WTC11 (cell line): Measurements from ENCODE around the gene CTTNBP2. TPM values are rescaled to one million over a fixed set of nuclear protein-coding genes. Genes with fewer than 3 reads are reported as not detected.

Source experiments
- ATAC-seq: fragments of 200-7000 bp; cut with Tn5 transposase; 2 replicates; pipeline ENCODE4 v1.10.0; 2021; ENCODE audit warnings: mild to moderate bottlenecking, moderate library complexity
- CTCF ChIA-PET: fragments of 300-600 bp; sonication (Branson Sonifier 250); formaldehyde crosslinking; loops from one replicate; lab custom pipeline; 2021; ENCODE audit warnings: antibody characterized with exemption; lab: Charles Lee
- POLR2A ChIA-PET: fragments of 350-600 bp; sonication (Branson Sonifier 250); formaldehyde crosslinking; loops from one replicate; lab custom pipeline; 2021; ENCODE audit warnings: antibody characterized with exemption; lab: Charles Lee
- DNase-seq: peaks from one replicate; pipeline ENCODE4 v3.0.0; 2021; ENCODE audit warnings: low spot score
- H3K27ac Mint-ChIP-seq: 2 replicates; pipeline ENCODE4 v1.8.0; 2021; ENCODE audit warnings: mixed read lengths
- H3K27me3 Mint-ChIP-seq: 2 replicates; pipeline ENCODE4 v1.8.0; 2021; ENCODE audit warnings: low read depth, mild to moderate bottlenecking, moderate library complexity, mixed read lengths
- H3K36me3 Mint-ChIP-seq: 2 replicates; pipeline ENCODE4 v1.8.0; 2021; ENCODE audit warnings: mixed read lengths
- H3K4me1 Mint-ChIP-seq: 2 replicates; pipeline ENCODE4 v1.8.0; 2022; ENCODE audit warnings: mixed read lengths
- H3K4me3 Mint-ChIP-seq: 2 replicates; pipeline ENCODE4 v1.8.0; 2021; ENCODE audit warnings: mild to moderate bottlenecking, moderate library complexity, mixed read lengths
- H3K9me3 Mint-ChIP-seq: 2 replicates; pipeline ENCODE4 v1.8.0; 2021; ENCODE audit warnings: mixed read lengths
- ATF1 ChIP-seq: sonication (generic); formaldehyde crosslinking; IDR thresholded peaks from 2 replicates; pipeline ENCODE4 v1.8.1; 2023; ENCODE audit warnings: mild to moderate bottlenecking, moderate library complexity, missing genetic modification reagents
- CREM ChIP-seq: sonication (generic); formaldehyde crosslinking; IDR thresholded peaks from 2 replicates; pipeline ENCODE4 v1.8.1; 2022; ENCODE audit warnings: mild to moderate bottlenecking, missing genetic modification reagents, moderate library complexity
- ESRRA ChIP-seq: sonication (generic); formaldehyde crosslinking; IDR thresholded peaks from 2 replicates; pipeline ENCODE4 v1.8.1; 2022; ENCODE audit warnings: mild to moderate bottlenecking, missing genetic modification reagents, borderline replicate concordance
- GTF2I ChIP-seq: fragments of 250-450 bp; sonication (Bioruptor Pico); conservative IDR thresholded peaks from 2 replicates; pipeline ENCODE4 v1.4.0; 2021; ENCODE audit warnings: mild to moderate bottlenecking
- MXD4 ChIP-seq: fragments of 250-450 bp; sonication (Bioruptor Pico); IDR thresholded peaks from 2 replicates; pipeline ENCODE4 v1.8.0; 2021; ENCODE audit warnings: mild to moderate bottlenecking, moderate library complexity, borderline replicate concordance
- MYBL2 ChIP-seq: sonication (generic); formaldehyde crosslinking; IDR thresholded peaks from 2 replicates; pipeline ENCODE4 v1.8.1; 2023; ENCODE audit warnings: mild to moderate bottlenecking, moderate library complexity, missing genetic modification reagents
- PRRX2 ChIP-seq: fragments of 250-450 bp; sonication (Bioruptor Pico); IDR thresholded peaks from 2 replicates; pipeline ENCODE4 v1.8.0; 2021; ENCODE audit warnings: mild to moderate bottlenecking
- SMAD4 ChIP-seq: sonication (generic); formaldehyde crosslinking; IDR thresholded peaks from 2 replicates; pipeline ENCODE4 v1.8.0; 2022; ENCODE audit warnings: mild to moderate bottlenecking, missing genetic modification reagents
- ZNF317 ChIP-seq: sonication (generic); formaldehyde crosslinking; IDR thresholded peaks from 2 replicates; pipeline ENCODE4 v1.8.1; 2023; ENCODE audit warnings: low read depth, mild to moderate bottlenecking, moderate library complexity, missing genetic modification reagents, borderline replicate concordance
- ZNF423 ChIP-seq: fragments of 250-450 bp; sonication (Bioruptor Pico); IDR thresholded peaks from 2 replicates; pipeline ENCODE4 v2.1.2; 2022; ENCODE audit warnings: mild to moderate bottlenecking, moderate library complexity
- total RNA-seq: library from RNA; stranded (reverse); gene quantifications from 3 replicates; pipeline ENCODE4 v1.2.3, GENCODE V29; 2021
- TF ChIP-seq, protein P1 (sequence below): sonication (generic); formaldehyde crosslinking; IDR thresholded peaks from 2 replicates; pipeline ENCODE4 v1.8.0; 2022; ENCODE audit warnings: mild to moderate bottlenecking, missing genetic modification reagents
- TF ChIP-seq, protein P2 (sequence below): sonication (generic); formaldehyde crosslinking; IDR thresholded peaks from 2 replicates; pipeline ENCODE4 v1.8.1; 2022; ENCODE audit warnings: low read depth, missing genetic modification reagents, borderline replicate concordance
- TF ChIP-seq, protein P3 (sequence below): sonication (generic); formaldehyde crosslinking; IDR thresholded peaks from 2 replicates; pipeline ENCODE4 v1.8.0; 2022; ENCODE audit warnings: missing genetic modification reagents
- TF ChIP-seq, protein P4 (sequence below): sonication (generic); formaldehyde crosslinking; IDR thresholded peaks from 2 replicates; pipeline ENCODE4 v1.8.1; 2022; ENCODE audit warnings: missing genetic modification reagents, borderline replicate concordance
- TF ChIP-seq, protein P5 (sequence below): sonication (generic); formaldehyde crosslinking; IDR thresholded peaks from 2 replicates; pipeline ENCODE4 v1.8.0; 2022; ENCODE audit warnings: mild to moderate bottlenecking, missing genetic modification reagents
- TF ChIP-seq, protein P6 (sequence below): sonication (generic); formaldehyde crosslinking; IDR thresholded peaks from 2 replicates; pipeline ENCODE4 v1.8.0; 2023; ENCODE audit warnings: missing genetic modification reagents
- TF ChIP-seq, protein P7 (sequence below): sonication (generic); formaldehyde crosslinking; IDR thresholded peaks from 2 replicates; pipeline ENCODE4 v1.8.1; 2023; ENCODE audit warnings: mild to moderate bottlenecking, moderate library complexity, missing genetic modification reagents

The CTTNBP2 gene
- total RNA-seq, 1 experiment from 2014 or later: 22.1 TPM

DNA sequence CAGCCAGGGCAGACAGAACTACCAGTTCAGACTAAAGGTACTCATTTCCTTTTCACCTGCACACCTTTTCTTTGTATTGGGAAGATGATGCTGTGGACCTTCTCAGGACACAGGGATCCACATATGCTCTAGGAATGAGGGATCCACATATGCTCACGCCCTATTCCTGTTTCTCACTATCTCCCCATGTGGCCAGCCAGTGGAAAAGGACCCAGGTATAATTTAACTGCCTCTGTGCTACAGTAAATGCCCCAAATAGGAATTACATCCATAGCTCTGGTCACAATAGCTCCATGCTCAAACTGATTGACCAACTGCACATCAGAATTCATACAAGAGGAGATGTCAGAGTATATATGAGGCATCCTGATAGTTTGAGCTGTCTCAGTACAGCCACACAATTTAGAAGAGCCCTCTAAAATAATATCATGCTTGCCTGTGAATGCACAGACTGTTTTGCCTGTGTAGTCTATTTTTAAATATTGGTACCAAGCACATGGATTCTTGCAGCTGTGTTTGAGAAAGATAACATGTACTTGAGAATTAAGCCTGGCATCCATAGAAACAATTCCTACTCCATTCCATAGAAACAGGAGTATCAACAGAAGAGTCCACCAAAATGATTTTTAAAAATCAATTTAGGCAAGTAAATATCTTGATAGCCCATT is 43.7 kb downstream of the CTTNBP2 start:
- ATAC-seq (peak; percentile 71), DNase-seq (no peak)
- Mint-ChIP-seq H3K27ac (peak overlapping the region; percentile 6; the same call in 1 of the 2 replicates), H3K27me3 (no peaks in the 10 kb centered on the region), H3K9me3 (peaks cover 7% of the 10 kb centered on the region; the same call in 1 of the 2 replicates), H3K4me1 (peaks cover 40% of the 10 kb centered on the region), H3K36me3 (peaks cover 23% of the 10 kb centered on the region), H3K4me3 (no peak overlapping the region)
- ChIA-PET CTCF (interaction anchor here (0.5 to 1.1 kb wide), 2 partner anchors 324 to 331 kb away, joined by 3 to 4 read pairs; no protein-coding TSS in a partner anchor), POLR2A (interaction anchor here (0.6 kb wide), 1 partner anchor 136 kb away, joined by 3 read pairs; no protein-coding TSS in a partner anchor)
- TF ChIP-seq, protein P1, sequence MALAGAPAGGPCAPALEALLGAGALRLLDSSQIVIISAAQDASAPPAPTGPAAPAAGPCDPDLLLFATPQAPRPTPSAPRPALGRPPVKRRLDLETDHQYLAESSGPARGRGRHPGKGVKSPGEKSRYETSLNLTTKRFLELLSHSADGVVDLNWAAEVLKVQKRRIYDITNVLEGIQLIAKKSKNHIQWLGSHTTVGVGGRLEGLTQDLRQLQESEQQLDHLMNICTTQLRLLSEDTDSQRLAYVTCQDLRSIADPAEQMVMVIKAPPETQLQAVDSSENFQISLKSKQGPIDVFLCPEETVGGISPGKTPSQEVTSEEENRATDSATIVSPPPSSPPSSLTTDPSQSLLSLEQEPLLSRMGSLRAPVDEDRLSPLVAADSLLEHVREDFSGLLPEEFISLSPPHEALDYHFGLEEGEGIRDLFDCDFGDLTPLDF (CRISPR knock-in tag): no peak
- TF ChIP-seq ZNF423 (CRISPR knock-in tag) (no peak), ESRRA (CRISPR knock-in tag) (no peak), GTF2I (no peak), CREM (CRISPR knock-in tag) (no peak), MXD4 (CRISPR knock-in tag) (no peak), PRRX2 (CRISPR knock-in tag) (no peak)
- TF ChIP-seq, protein P2, sequence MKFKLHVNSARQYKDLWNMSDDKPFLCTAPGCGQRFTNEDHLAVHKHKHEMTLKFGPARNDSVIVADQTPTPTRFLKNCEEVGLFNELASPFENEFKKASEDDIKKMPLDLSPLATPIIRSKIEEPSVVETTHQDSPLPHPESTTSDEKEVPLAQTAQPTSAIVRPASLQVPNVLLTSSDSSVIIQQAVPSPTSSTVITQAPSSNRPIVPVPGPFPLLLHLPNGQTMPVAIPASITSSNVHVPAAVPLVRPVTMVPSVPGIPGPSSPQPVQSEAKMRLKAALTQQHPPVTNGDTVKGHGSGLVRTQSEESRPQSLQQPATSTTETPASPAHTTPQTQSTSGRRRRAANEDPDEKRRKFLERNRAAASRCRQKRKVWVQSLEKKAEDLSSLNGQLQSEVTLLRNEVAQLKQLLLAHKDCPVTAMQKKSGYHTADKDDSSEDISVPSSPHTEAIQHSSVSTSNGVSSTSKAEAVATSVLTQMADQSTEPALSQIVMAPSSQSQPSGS (CRISPR knock-in tag): no peak
- TF ChIP-seq, protein P3, sequence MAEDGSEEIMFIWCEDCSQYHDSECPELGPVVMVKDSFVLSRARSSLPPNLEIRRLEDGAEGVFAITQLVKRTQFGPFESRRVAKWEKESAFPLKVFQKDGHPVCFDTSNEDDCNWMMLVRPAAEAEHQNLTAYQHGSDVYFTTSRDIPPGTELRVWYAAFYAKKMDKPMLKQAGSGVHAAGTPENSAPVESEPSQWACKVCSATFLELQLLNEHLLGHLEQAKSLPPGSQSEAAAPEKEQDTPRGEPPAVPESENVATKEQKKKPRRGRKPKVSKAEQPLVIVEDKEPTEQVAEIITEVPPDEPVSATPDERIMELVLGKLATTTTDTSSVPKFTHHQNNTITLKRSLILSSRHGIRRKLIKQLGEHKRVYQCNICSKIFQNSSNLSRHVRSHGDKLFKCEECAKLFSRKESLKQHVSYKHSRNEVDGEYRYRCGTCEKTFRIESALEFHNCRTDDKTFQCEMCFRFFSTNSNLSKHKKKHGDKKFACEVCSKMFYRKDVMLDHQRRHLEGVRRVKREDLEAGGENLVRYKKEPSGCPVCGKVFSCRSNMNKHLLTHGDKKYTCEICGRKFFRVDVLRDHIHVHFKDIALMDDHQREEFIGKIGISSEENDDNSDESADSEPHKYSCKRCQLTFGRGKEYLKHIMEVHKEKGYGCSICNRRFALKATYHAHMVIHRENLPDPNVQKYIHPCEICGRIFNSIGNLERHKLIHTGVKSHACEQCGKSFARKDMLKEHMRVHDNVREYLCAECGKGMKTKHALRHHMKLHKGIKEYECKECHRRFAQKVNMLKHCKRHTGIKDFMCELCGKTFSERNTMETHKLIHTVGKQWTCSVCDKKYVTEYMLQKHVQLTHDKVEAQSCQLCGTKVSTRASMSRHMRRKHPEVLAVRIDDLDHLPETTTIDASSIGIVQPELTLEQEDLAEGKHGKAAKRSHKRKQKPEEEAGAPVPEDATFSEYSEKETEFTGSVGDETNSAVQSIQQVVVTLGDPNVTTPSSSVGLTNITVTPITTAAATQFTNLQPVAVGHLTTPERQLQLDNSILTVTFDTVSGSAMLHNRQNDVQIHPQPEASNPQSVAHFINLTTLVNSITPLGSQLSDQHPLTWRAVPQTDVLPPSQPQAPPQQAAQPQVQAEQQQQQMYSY (CRISPR knock-in tag): no peak
- TF ChIP-seq, protein P4, sequence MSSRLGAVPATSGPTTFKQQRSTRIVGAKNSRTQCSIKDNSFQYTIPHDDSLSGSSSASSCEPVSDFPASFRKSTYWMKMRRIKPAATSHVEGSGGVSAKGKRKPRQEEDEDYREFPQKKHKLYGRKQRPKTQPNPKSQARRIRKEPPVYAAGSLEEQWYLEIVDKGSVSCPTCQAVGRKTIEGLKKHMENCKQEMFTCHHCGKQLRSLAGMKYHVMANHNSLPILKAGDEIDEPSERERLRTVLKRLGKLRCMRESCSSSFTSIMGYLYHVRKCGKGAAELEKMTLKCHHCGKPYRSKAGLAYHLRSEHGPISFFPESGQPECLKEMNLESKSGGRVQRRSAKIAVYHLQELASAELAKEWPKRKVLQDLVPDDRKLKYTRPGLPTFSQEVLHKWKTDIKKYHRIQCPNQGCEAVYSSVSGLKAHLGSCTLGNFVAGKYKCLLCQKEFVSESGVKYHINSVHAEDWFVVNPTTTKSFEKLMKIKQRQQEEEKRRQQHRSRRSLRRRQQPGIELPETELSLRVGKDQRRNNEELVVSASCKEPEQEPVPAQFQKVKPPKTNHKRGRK: no peak
- TF ChIP-seq, protein P5, sequence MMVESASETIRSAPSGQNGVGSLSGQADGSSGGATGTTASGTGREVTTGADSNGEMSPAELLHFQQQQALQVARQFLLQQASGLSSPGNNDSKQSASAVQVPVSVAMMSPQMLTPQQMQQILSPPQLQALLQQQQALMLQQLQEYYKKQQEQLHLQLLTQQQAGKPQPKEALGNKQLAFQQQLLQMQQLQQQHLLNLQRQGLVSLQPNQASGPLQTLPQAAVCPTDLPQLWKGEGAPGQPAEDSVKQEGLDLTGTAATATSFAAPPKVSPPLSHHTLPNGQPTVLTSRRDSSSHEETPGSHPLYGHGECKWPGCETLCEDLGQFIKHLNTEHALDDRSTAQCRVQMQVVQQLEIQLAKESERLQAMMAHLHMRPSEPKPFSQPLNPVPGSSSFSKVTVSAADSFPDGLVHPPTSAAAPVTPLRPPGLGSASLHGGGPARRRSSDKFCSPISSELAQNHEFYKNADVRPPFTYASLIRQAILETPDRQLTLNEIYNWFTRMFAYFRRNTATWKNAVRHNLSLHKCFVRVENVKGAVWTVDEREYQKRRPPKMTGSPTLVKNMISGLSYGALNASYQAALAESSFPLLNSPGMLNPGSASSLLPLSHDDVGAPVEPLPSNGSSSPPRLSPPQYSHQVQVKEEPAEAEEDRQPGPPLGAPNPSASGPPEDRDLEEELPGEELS (CRISPR knock-in tag): no peak

DNA sequence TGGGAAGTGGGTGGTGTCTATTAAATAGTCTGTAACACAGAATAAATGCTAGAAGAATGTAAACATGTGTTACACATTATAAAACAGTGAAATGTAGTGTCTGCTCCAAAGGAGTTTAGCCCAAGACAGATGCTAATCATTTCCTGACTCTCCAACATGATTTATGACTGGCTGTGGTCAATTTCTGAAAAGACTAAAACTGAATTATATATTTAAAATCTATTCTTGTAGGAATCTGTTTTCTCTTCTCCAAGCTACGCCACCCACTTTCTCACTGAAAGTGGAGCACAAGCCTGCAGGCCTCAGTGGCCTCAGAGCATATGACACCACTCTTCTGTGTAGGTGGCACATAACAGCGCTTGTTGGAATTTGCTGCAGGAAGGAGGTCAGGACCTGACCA is 44.4 kb downstream of the CTTNBP2 start:
- no peaks in the 10 kb centered on the region for H3K27me3 Mint-ChIP-seq
- H3K4me1 Mint-ChIP-seq: peaks cover 36% of the 10 kb centered on the region
- TF ChIP-seq, protein P6, sequence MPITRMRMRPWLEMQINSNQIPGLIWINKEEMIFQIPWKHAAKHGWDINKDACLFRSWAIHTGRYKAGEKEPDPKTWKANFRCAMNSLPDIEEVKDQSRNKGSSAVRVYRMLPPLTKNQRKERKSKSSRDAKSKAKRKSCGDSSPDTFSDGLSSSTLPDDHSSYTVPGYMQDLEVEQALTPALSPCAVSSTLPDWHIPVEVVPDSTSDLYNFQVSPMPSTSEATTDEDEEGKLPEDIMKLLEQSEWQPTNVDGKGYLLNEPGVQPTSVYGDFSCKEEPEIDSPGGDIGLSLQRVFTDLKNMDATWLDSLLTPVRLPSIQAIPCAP: no peak
- TF ChIP-seq, protein P7, sequence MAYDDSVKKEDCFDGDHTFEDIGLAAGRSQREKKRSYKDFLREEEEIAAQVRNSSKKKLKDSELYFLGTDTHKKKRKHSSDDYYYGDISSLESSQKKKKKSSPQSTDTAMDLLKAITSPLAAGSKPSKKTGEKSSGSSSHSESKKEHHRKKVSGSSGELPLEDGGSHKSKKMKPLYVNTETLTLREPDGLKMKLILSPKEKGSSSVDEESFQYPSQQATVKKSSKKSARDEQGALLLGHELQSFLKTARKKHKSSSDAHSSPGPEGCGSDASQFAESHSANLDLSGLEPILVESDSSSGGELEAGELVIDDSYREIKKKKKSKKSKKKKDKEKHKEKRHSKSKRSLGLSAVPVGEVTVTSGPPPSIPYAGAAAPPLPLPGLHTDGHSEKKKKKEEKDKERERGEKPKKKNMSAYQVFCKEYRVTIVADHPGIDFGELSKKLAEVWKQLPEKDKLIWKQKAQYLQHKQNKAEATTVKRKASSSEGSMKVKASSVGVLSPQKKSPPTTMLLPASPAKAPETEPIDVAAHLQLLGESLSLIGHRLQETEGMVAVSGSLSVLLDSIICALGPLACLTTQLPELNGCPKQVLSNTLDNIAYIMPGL (CRISPR knock-in tag): no peak
- TF ChIP-seq CREM (CRISPR knock-in tag): no peak
- no peak for TF ChIP-seq SMAD4
- no peak for TF ChIP-seq ATF1 (CRISPR knock-in tag)
- TF ChIP-seq ZNF317 (CRISPR knock-in tag): no peak
- no peak for TF ChIP-seq MYBL2 (CRISPR knock-in tag)
- no peak overlapping the region for H3K27ac Mint-ChIP-seq
- ChIA-PET CTCF (no interaction called here), POLR2A (no interaction called here)
- H3K4me3 Mint-ChIP-seq: no peak overlapping the region
- ATAC-seq (no peak), DNase-seq (no peak)
- H3K9me3 Mint-ChIP-seq: peaks cover 7% of the 10 kb centered on the region; the same call in 1 of the 2 replicates
- peaks cover 20% of the 10 kb centered on the region for H3K36me3 Mint-ChIP-seq
